ENCODE measurements around the gene IFITM2.

DNA sequence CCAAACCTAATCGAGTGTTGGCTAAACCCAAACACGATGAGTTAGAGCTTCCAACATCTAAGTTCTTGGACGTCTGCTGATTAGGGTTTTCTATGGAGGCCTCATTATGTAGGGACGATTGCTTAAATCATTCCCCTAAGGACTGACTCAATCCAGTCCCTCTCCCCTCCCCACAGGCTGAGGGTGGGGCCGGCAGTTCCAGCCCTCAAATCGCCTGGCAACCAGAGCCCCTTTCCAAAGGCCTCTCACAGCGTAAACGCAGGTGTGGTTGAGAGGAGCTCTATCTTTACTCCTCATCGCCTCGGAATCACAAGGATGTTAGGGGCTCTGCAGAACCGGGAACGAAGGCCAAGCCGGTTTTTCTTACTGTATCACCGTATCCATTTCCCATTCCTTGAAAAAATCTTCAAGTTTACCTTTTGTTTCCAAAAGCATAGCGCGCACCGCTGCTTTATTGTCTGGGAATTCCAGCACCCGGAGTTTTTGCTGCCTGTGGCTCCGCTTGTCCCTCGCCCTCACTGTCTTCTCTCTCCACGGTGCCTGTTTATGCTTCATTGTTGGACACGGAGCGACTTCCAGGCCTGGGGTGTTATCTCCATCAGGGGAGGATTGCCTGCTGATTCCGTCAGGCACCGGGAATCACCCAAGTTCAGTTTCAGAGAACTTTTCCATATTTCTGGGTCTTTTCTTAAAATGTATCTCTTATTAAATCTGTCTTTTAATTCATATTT is 26.8 kb downstream of the IFITM2 start:
- TF ChIP-seq, protein P1, sequence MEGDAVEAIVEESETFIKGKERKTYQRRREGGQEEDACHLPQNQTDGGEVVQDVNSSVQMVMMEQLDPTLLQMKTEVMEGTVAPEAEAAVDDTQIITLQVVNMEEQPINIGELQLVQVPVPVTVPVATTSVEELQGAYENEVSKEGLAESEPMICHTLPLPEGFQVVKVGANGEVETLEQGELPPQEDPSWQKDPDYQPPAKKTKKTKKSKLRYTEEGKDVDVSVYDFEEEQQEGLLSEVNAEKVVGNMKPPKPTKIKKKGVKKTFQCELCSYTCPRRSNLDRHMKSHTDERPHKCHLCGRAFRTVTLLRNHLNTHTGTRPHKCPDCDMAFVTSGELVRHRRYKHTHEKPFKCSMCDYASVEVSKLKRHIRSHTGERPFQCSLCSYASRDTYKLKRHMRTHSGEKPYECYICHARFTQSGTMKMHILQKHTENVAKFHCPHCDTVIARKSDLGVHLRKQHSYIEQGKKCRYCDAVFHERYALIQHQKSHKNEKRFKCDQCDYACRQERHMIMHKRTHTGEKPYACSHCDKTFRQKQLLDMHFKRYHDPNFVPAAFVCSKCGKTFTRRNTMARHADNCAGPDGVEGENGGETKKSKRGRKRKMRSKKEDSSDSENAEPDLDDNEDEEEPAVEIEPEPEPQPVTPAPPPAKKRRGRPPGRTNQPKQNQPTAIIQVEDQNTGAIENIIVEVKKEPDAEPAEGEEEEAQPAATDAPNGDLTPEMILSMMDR (conservative IDR thresholded peaks at IDR 0.05 in 1 of 2, IDR thresholded peaks at IDR 0.05 in 1 of 2; ENCODE audit: low read depth in 1 of 2, low read length in 2 of 2): no peak
- TF ChIP-seq EZH2 (IDR thresholded peaks at IDR 0.05; ENCODE audit: low read length, missing control alignments): no peak

Measured in fibroblast of lung (primary cell).